Measurements from ENCODE around the gene WWOX.

The WWOX gene

DNA sequence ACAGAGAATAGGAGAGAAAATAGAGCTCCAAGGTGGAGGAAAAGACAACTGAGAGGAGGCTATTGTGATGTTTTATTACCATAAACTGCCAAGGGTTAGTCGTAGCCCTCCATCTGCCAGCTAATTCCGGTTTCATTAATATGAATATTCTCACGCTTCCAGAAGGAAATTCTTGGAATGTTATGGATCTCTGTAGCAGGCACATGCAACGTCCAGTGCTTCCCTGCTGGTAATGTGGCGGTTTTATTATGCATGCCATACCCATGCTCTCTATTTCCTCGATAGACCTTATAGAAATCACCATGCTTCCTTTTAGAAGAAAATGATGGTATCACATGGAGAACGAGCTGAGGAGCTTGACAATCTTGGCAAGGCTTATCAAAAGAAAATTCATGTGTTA lies 1037.5 kb downstream of the WWOX start:
- Histone ChIP-seq H3K36me3 (ENCODE audit: insufficient read depth, low read length) (no peaks in the 10 kb centered on the region), H3K4me1 (ENCODE audit: insufficient read depth, low read length) (peaks cover 7% of the 10 kb centered on the region), H3K27me3 (ENCODE audit: insufficient read depth, low read length) (no peaks in the 10 kb centered on the region), H2AFZ (ENCODE audit: low read depth, low read length) (no peak overlapping the region), H3K4me3 (ENCODE audit: low read length) (no peak overlapping the region), H3K9me3 (ENCODE audit: low read length) (no peaks in the 10 kb centered on the region)

DNA sequence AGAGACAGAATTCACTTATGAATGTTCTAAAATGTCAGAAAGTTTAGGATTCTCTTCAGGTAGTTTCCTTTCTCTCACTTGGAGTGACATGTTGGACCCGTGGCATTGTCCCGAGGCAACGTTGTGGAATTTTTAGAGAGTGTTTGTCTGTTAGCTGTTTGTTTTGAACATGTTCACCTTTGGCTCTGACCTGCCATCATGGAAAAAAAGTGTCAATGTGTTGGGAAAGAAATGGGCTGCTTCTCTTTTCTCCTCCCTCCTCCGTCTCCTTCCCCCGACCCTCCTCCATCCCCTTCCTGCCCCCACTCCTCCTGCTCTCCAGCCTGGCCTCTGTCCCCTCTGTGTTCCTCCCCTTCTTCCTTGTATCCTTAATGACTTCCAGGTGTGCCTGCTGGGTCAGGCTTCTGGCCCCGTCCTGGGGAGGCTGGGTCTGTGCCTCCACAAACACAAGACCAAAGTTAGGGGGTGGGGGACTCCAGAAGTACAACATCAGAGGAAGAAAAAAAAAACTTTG lies 1038.0 kb downstream of the WWOX start:
- no peaks in the 10 kb centered on the region for H3K9me3 ChIP-seq (ENCODE audit: low read length)
- peaks cover 7% of the 10 kb centered on the region for H3K4me1 ChIP-seq (ENCODE audit: insufficient read depth, low read length)
- no peak overlapping the region for H2AFZ ChIP-seq (ENCODE audit: low read depth, low read length)
- no peaks in the 10 kb centered on the region for H3K27me3 ChIP-seq (ENCODE audit: insufficient read depth, low read length)
- H3K36me3 ChIP-seq (ENCODE audit: insufficient read depth, low read length) = no peaks in the 10 kb centered on the region
- H3K4me3 ChIP-seq (ENCODE audit: low read length) = no peak overlapping the region

DNA sequence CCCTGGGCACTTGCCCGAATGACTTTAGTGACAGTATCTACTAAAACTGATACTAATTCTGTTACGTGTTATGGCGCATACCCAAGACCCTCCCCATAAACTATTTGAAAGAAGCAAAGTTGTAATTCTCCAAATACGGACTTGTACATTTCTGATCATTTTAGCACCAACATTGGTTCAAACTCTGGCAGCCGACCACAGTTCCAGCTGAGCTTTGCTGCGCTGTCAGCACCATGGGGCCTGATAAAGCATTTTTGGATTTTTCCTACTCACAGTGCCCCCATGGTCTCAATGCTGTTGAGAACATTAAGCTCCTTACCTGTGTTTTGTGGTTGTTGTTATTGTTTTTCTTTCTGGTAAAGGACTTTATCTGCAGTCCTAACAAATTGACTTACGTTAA lies 1040.3 kb downstream of the WWOX start:
- Histone ChIP-seq H3K9me3 (ENCODE audit: low read length) (no peaks in the 10 kb centered on the region), H3K27me3 (ENCODE audit: insufficient read depth, low read length) (no peaks in the 10 kb centered on the region), H2AFZ (ENCODE audit: low read depth, low read length) (no peak overlapping the region)

DNA sequence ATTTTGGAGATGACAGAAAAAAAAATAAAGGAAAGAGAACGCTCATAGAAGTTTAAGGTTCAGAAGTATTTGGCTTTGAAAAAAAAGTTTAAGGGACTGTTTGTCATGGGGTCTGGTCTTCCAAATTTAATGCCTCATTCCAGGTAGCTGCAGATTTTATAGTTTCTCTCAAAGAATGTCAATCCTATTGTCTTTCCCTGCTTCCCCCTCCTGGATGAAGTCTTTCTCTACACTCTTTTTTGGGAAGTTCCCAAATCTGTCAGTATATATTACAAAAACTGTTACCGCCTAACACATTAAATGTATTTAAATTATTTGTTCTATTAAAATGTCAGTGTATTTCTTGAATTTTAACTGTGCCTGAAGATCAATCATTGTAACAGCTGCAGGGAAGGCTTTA lies 1043.6 kb downstream of the WWOX start:
- no peaks in the 10 kb centered on the region for H3K9me3 ChIP-seq (ENCODE audit: low read length)
- no peak overlapping the region for H2AFZ ChIP-seq (ENCODE audit: low read depth, low read length)
- no peaks in the 10 kb centered on the region for H3K27me3 ChIP-seq (ENCODE audit: insufficient read depth, low read length)
- H3K4me3 ChIP-seq (ENCODE audit: low read length) = no peak overlapping the region
- H3K36me3 ChIP-seq (ENCODE audit: insufficient read depth, low read length) = no peaks in the 10 kb centered on the region
- no peaks in the 10 kb centered on the region for H3K4me1 ChIP-seq (ENCODE audit: insufficient read depth, low read length)

More for the DNA sequence above, 1040.3 kb downstream of the WWOX start:
- no peaks in the 10 kb centered on the region for H3K36me3 ChIP-seq (ENCODE audit: insufficient read depth, low read length)
- H3K4me3 ChIP-seq (ENCODE audit: low read length) = no peak overlapping the region
- H3K4me1 ChIP-seq (ENCODE audit: insufficient read depth, low read length) = no peaks in the 10 kb centered on the region

DNA sequence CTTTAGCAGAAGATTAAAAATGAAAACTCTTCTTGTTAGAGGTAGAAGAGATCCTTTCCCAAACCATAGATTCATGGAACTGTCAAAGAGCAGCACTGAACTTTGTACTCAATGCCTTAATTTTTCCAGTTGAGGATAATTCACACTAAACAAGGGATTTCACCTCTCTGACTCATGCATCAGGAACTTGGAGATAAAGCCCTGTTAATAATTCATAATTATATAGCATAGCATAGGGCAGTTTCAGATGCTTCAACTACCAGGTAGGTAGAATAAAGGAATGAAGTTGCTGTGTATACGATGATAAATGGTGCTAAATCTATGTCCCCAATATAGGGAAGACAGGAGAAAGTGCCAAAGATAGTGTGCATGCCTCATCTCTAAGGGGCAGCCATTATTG lies 1050.7 kb downstream of the WWOX start:
- H3K36me3 ChIP-seq (ENCODE audit: insufficient read depth, low read length) = no peaks in the 10 kb centered on the region
- H2AFZ ChIP-seq (ENCODE audit: low read depth, low read length) = no peak overlapping the region
- peaks cover 2% of the 10 kb centered on the region for H3K9me3 ChIP-seq (ENCODE audit: low read length)
- no peaks in the 10 kb centered on the region for H3K27me3 ChIP-seq (ENCODE audit: insufficient read depth, low read length)
- peaks cover 8% of the 10 kb centered on the region for H3K4me1 ChIP-seq (ENCODE audit: insufficient read depth, low read length)
- no peak overlapping the region for H3K4me3 ChIP-seq (ENCODE audit: low read length)

DNA sequence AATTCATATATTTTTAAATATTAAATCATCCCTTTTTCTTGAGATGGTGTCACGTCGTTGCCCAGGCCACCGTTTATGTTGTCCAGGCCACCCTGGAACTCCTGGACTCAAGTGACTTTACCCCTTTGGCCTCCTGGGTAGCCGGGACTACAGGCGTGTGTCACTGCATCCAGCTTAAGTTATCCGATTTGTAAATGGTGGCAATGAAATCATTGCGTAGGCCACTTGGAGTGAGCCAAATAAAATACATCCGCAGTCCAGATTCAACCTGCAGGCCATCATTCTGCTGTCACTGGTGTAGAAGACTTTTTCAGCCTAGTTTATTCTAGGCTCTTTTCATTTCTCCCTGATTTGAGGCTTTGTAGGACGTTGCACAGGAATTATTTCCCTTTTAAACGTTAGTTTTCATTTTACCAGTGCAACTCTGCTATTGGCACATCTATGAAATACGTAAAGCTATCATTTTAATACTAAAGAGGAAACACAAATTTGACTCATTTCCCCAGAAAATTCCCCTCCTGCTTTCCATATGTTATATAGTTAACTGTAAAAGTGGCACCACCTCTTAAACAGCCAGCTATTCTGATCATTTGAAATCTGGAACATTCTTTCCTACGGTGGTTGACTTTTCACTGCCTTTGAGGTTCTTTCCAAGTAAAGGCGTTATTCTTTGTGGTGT lies 1051.3 kb downstream of the WWOX start:
- H3K27me3 ChIP-seq (ENCODE audit: insufficient read depth, low read length) = no peaks in the 10 kb centered on the region
- no peaks in the 10 kb centered on the region for H3K36me3 ChIP-seq (ENCODE audit: insufficient read depth, low read length)
- H3K4me3 ChIP-seq (ENCODE audit: low read length) = no peak overlapping the region
- H3K9me3 ChIP-seq (ENCODE audit: low read length) = peaks cover 2% of the 10 kb centered on the region
- peaks cover 8% of the 10 kb centered on the region for H3K4me1 ChIP-seq (ENCODE audit: insufficient read depth, low read length)
- no peak overlapping the region for H2AFZ ChIP-seq (ENCODE audit: low read depth, low read length)

DNA sequence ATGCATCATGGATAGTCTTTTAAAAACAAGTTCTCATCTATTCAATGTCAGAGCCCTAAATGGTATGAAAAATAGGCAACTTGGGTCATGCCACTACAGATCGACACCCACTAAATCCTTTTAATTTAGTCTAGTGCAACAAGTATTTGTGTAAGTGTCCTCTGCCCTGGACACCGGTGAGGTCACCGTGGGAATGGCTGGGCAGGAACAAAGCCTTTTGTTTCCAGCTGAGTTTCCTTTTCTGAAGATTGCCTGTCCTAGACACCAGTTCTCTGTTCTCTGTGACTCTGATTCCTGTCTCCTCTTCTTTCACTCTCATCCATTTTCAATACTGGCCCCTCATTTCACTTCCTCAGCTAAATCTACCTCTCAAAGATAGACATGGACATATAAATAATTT lies 1054.6 kb downstream of the WWOX start:
- no peak overlapping the region for H2AFZ ChIP-seq (ENCODE audit: low read depth, low read length)
- H3K4me1 ChIP-seq (ENCODE audit: insufficient read depth, low read length) = peaks cover 8% of the 10 kb centered on the region
- H3K9me3 ChIP-seq (ENCODE audit: low read length) = peaks cover 2% of the 10 kb centered on the region
- no peaks in the 10 kb centered on the region for H3K27me3 ChIP-seq (ENCODE audit: insufficient read depth, low read length)
- no peaks in the 10 kb centered on the region for H3K36me3 ChIP-seq (ENCODE audit: insufficient read depth, low read length)
- H3K4me3 ChIP-seq (ENCODE audit: low read length) = no peak overlapping the region

DNA sequence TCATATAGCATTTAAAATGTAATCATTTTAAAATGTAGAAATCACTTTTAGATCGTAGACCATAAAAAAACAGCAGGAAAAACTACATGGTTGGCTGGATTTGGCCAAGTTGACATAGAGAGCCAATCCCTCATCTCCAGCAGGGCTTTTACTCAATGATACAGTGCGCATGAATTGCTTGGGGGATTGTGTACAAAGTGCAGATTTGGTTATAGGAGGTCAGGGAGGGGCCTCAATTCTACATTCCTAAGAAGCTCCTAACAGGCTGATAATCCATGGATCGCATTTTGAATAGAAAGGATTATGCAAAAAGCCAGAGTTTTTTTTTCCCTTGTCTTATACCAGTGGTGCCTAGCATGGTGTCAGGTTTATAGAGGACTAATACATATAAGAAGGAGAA lies 1056.0 kb downstream of the WWOX start:
- H3K9me3 ChIP-seq (ENCODE audit: low read length) = peaks cover 2% of the 10 kb centered on the region
- peaks cover 8% of the 10 kb centered on the region for H3K4me1 ChIP-seq (ENCODE audit: insufficient read depth, low read length)
- no peak overlapping the region for H3K4me3 ChIP-seq (ENCODE audit: low read length)
- H2AFZ ChIP-seq (ENCODE audit: low read depth, low read length) = no peak overlapping the region
- H3K27me3 ChIP-seq (ENCODE audit: insufficient read depth, low read length) = no peaks in the 10 kb centered on the region
- H3K36me3 ChIP-seq (ENCODE audit: insufficient read depth, low read length) = no peaks in the 10 kb centered on the region

DNA sequence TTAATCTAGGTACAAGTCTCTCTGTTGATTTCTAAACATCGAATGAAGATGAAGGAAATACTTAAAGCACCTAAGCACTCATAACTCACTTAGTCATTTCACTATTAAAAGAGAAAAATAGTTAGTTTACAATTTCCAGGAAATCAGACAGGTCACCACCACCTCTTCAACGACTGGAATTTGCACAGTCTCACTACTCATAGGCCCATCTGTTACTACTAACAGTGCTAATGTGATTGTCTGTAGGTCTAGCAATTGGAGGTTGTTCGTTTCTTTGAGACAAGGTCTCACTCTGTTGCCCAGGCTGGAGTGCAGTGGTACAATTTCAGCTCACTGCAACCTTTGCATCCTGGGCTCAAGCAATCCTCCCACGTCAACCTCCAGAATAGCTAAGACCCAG lies 1056.5 kb downstream of the WWOX start:
- no peaks in the 10 kb centered on the region for H3K27me3 ChIP-seq (ENCODE audit: insufficient read depth, low read length)
- H2AFZ ChIP-seq (ENCODE audit: low read depth, low read length) = no peak overlapping the region
- peaks cover 2% of the 10 kb centered on the region for H3K9me3 ChIP-seq (ENCODE audit: low read length)
- H3K36me3 ChIP-seq (ENCODE audit: insufficient read depth, low read length) = no peaks in the 10 kb centered on the region
- H3K4me3 ChIP-seq (ENCODE audit: low read length) = no peak overlapping the region
- peaks cover 8% of the 10 kb centered on the region for H3K4me1 ChIP-seq (ENCODE audit: insufficient read depth, low read length)

DNA sequence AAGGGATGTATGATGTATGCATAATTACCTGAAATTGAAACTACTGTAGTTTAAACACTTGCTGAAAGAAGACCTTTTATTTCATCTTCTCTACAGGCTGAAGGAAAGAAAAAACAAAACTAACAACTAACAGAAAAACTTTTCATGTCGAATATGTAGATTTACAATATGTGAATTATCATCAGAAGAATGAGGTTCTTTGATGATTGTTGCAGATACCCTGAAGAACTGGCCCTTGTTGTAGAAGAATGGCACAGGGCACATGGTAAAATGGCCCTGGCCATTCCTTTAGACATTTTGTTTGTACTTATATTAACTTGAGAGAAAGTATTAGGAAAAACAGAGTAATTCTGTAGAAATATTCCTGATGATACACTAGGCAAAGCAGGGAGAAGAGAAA lies 1057.3 kb downstream of the WWOX start:
- no peaks in the 10 kb centered on the region for H3K36me3 ChIP-seq (ENCODE audit: insufficient read depth, low read length)
- no peaks in the 10 kb centered on the region for H3K27me3 ChIP-seq (ENCODE audit: insufficient read depth, low read length)
- H3K9me3 ChIP-seq (ENCODE audit: low read length) = no peaks in the 10 kb centered on the region
- no peak overlapping the region for H2AFZ ChIP-seq (ENCODE audit: low read depth, low read length)
- H3K4me3 ChIP-seq (ENCODE audit: low read length) = no peak overlapping the region
- peaks cover 8% of the 10 kb centered on the region for H3K4me1 ChIP-seq (ENCODE audit: insufficient read depth, low read length)

DNA sequence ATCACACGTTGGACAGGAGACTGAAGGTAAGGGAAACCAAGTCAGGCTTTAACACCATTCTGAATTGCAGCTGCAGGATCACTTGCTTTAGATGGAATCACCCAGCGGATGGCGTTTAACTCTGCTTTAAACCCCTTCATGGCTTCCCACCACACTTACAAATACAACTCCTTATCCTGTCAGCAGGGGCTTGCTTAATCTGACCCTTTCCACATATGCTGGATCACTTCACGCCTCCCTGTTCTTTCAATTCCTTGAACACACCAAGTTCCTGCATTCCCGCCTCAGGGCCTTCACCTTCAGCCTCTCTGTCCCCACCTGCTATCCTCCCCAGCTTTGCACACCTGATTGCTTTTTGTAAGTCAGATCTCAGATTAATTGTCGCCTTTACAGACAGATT lies 1058.9 kb downstream of the WWOX start:
- Histone ChIP-seq H3K9me3 (ENCODE audit: low read length) (no peaks in the 10 kb centered on the region), H2AFZ (ENCODE audit: low read depth, low read length) (no peak overlapping the region), H3K4me1 (ENCODE audit: insufficient read depth, low read length) (peaks cover 12% of the 10 kb centered on the region), H3K4me3 (ENCODE audit: low read length) (no peak overlapping the region), H3K36me3 (ENCODE audit: insufficient read depth, low read length) (no peaks in the 10 kb centered on the region), H3K27me3 (ENCODE audit: insufficient read depth, low read length) (no peaks in the 10 kb centered on the region)

DNA sequence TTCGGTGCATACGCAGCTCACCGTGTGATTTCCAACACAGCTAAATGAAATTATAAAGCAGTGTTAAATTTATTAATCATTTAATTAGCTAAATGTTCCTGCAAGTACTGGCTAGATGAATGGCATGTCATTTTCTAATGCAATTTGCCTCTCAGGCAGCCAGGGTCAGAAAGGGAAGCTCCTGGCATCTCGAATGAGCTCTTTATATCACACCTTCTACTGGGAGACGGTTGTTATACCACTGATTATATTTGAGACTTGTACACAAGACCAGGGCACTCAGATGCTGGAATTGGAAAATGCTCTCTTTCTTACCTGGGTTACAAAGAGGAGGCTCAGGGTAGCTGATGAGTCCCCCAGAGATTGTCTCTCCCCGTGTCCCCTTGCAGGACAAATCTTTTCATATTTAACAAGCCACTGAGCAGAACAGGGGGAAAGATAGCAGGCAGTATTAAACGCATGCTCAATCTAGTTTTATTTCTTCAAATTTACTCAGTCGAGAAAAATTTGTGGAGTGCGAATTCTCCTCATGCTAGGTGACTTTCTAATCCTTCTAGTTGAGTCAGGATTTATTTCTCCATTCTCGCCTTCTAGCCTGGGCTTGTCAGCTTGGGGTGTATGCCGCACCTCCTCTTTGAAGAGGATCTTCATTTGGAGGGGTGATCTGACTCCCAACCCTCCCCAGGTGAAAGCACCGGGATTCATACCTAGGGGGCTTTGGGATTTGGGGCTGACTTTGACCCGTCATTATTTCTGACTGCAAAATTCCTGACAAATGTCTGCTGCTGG lies 1060.0 kb downstream of the WWOX start:
- no peak overlapping the region for H3K4me3 ChIP-seq (ENCODE audit: low read length)
- H3K27me3 ChIP-seq (ENCODE audit: insufficient read depth, low read length) = no peaks in the 10 kb centered on the region
- no peak overlapping the region for H2AFZ ChIP-seq (ENCODE audit: low read depth, low read length)
- H3K9me3 ChIP-seq (ENCODE audit: low read length) = no peaks in the 10 kb centered on the region
- H3K36me3 ChIP-seq (ENCODE audit: insufficient read depth, low read length) = no peaks in the 10 kb centered on the region
- peaks cover 17% of the 10 kb centered on the region for H3K4me1 ChIP-seq (ENCODE audit: insufficient read depth, low read length)

DNA sequence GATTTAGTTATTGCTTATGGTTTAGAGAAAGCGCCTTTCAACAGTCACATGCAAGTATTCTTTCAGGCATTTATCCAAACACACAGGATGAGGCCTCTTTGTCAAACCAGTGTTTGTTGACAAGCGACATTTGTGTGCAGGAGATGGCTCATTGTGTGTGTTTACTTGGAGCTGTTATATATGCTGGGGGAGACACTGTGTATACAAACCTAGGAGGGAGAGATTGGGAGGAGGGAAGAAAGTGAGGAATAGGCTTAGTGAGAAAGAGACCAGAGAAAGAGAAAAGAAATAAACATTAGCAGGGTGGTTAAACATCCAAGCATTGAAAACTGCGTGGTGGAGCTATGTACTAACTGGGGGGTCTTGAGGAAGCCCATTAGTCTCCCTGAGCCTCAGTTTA lies 1063.5 kb downstream of the WWOX start:
- Histone ChIP-seq H2AFZ (ENCODE audit: low read depth, low read length) (no peak overlapping the region), H3K27me3 (ENCODE audit: insufficient read depth, low read length) (no peaks in the 10 kb centered on the region), H3K4me3 (ENCODE audit: low read length) (no peak overlapping the region), H3K4me1 (ENCODE audit: insufficient read depth, low read length) (peaks cover 34% of the 10 kb centered on the region), H3K36me3 (ENCODE audit: insufficient read depth, low read length) (no peaks in the 10 kb centered on the region), H3K9me3 (ENCODE audit: low read length) (peaks cover 4% of the 10 kb centered on the region)
